AG04450 (cell line): ENCODE data around the gene ITGB4. TPM values are rescaled to one million over a fixed set of nuclear protein-coding genes. Genes with fewer than 3 reads are reported as not detected.

Experiments
- CTCF ChIA-PET: fragments of 300-600, 350-600 bp; formaldehyde crosslinking; extraction: SDS; loops from one replicate; lab custom pipeline; 2022; ENCODE audit warnings: antibody characterized with exemption, inconsistent platforms; lab: Charles Lee
- POLR2A ChIA-PET: fragments of 350-600 bp; formaldehyde crosslinking; extraction: SDS; loops from one replicate; lab custom pipeline; 2021; ENCODE audit warnings: antibody characterized with exemption, inconsistent platforms; lab: Yijun Ruan, JAX
- DNase-seq: peaks from one replicate; pipeline ENCODE4 v3.0.0-alpha.2; 2011; ENCODE audit warnings: low read depth, low spot score
- H3K27ac ChIP-seq: one replicate; pipeline ENCODE4 v1.5.1; 2012; ENCODE audit warnings: low read depth, low read length, control low read depth
- H3K27me3 ChIP-seq: one replicate; pipeline ENCODE4 v1.6.0; 2012; ENCODE audit warnings: low read length; ENCODE audit not compliant: control insufficient read depth, insufficient read depth
- H3K4me3 ChIP-seq: 2 replicates; pipeline ENCODE4 v1.5.1; 2011; ENCODE audit warnings: mild to moderate bottlenecking, low read depth, low read length, control low read depth
- H3K9me3 ChIP-seq: 2 replicates; pipeline ENCODE4 v1.5.1; 2012; ENCODE audit warnings: low read length; ENCODE audit not compliant: control insufficient read depth, insufficient read depth
- CTCF ChIP-seq: IDR thresholded peaks from 2 replicates; pipeline ENCODE4 v1.5.1; 2011; ENCODE audit warnings: low read depth, low read length, control low read depth, inconsistent platforms
- polyA plus RNA-seq: library from polyadenylated mRNA; depleted of rRNA; stranded (reverse); fragments of >200 nt; gene quantifications from 2 replicates; pipeline ENCODE4 v1.2.3, GENCODE V29; 2011

Gene ITGB4
- polyA plus RNA-seq, 1 experiment, result 0.31 TPM

- Histone ChIP-seq H3K9me3 (no peaks in the 10 kb centered on the region), H3K27me3 (peaks cover 3% of the 10 kb centered on the region), H3K27ac (no peak overlapping the region), H3K4me3 (no peak overlapping the region)
- no peak for TF ChIP-seq CTCF
- POLR2A ChIA-PET, result interaction anchor here (0.9 to 1.2 kb wide), 2 partner anchors 24 kb away, joined by 3 read pairs; a partner anchor contains a TSS
- CTCF ChIA-PET, result interaction anchor here (2.0 kb wide), 1 partner anchor 9 kb away, joined by 9 read pairs; the partner anchor contains the start of gene GALK1
- no peak for DNase-seq
Observed at GRCh38 chr17:75755990-75756389, 34.7 kb downstream of the ITGB4 start.

GRCh38 chr17:75756451-75757085 is 35.3 kb downstream of the ITGB4 start:
- Histone ChIP-seq H3K4me3 (no peak overlapping the region), H3K9me3 (no peaks in the 10 kb centered on the region), H3K27me3 (peaks cover 3% of the 10 kb centered on the region), H3K27ac (no peak overlapping the region)
- no peak for DNase-seq
- ChIA-PET CTCF (interaction anchor here (2.0 kb wide), 1 partner anchor 8 kb away, joined by 9 read pairs; the partner anchor contains the start of gene GALK1), POLR2A (interaction anchor here (0.9 kb wide), 1 partner anchor 23 kb away, joined by 3 read pairs; a partner anchor contains a TSS)
- TF ChIP-seq CTCF, result no peak

- CTCF ChIA-PET, result no interaction called here
- DNase-seq, result no peak
- no peak for TF ChIP-seq CTCF
- Histone ChIP-seq H3K4me3 (no peak overlapping the region), H3K27ac (no peak overlapping the region), H3K27me3 (peaks cover 3% of the 10 kb centered on the region), H3K9me3 (no peaks in the 10 kb centered on the region)
- POLR2A ChIA-PET, result interaction anchor here (0.9 kb wide), 1 partner anchor 23 kb away, joined by 3 read pairs; a partner anchor contains a TSS
Observed at GRCh38 chr17:75757086-75757681, 35.9 kb downstream of the ITGB4 start.

- Histone ChIP-seq H3K4me3 (no peak overlapping the region), H3K9me3 (no peaks in the 10 kb centered on the region), H3K27me3 (no peaks in the 10 kb centered on the region), H3K27ac (no peak overlapping the region)
- ChIA-PET POLR2A (no interaction called here), CTCF (interaction anchor here (1.7 kb wide), 1 partner anchor 125 kb away, joined by 5 read pairs; the partner anchor contains the start of gene SMIM5)
- TF ChIP-seq CTCF, result peak; percentile 30
- no peak for DNase-seq
Observed at GRCh38 chr17:75758131-75758905, 37.1 kb downstream of the ITGB4 start.
